Gastroesophageal sphincter (tissue), 4 donors: Measurements from ENCODE around the gene ESD. TPM values are rescaled to one million over a fixed set of nuclear protein-coding genes. Genes with fewer than 3 reads are reported as not detected.
"Not testable (repeated sequence)": the region's sequence is repeated elsewhere in the genome, so short reads cannot be mapped to it uniquely, and the experiment has no call there.

ENCODE experiments used
- ATAC-seq: fragments of 150-250 bp; one replicate; pipeline ENCODE4 v1.9.1; 2016; ENCODE audit warnings: mild to moderate bottlenecking, moderate library complexity
- H3K27ac ChIP-seq, 4 donors: fragments of 200-600 bp; sonication (generic) in 3 of 4; 1 replicate in 3 of 4; 2 replicates in 1 of 4; pipeline ENCODE4 v1.5.1; 2016 to 2019
- H3K27me3 ChIP-seq: fragments of 200-600 bp; sonication (generic); one replicate; pipeline ENCODE4 v1.5.1; 2019
- H3K36me3 ChIP-seq, 2 donors: fragments of 200-600 bp; sonication (generic); one replicate each; pipeline ENCODE4 v1.5.1; 2019; ENCODE audit warnings: control low read depth in 1 of 2
- H3K4me1 ChIP-seq, 3 donors: fragments of 200-600 bp; sonication (generic); 1 replicate in 2 of 3; 2 replicates in 1 of 3; pipeline ENCODE4 v1.5.1; 2016 to 2019; ENCODE audit warnings: control low read depth in 2 of 3
- H3K4me3 ChIP-seq, 2 donors: fragments of 200-600 bp; sonication (generic); one replicate each; pipeline ENCODE4 v1.5.1; 2019; ENCODE audit warnings: mild to moderate bottlenecking in 1 of 2, moderate library complexity in 1 of 2
- H3K9me3 ChIP-seq, 3 donors: fragments of 200-600 bp; sonication (generic); one replicate each; pipeline ENCODE4 v1.5.1; 2017 to 2019; ENCODE audit warnings: control low read depth in 2 of 3
- CTCF ChIP-seq, 4 experiments: fragments of 200-600 bp in 2 of 4; fragments of 450-650 bp in 2 of 4; sonication (generic) in 1 of 4; IDR thresholded peaks; one replicate each; pipeline ENCODE4 v1.5.1; 2017 to 2019; ENCODE audit warnings: antibody characterized with exemption in 4 of 4, mild to moderate bottlenecking in 2 of 4, moderate library complexity in 2 of 4
- EP300 ChIP-seq: sonication (generic); formaldehyde crosslinking; IDR thresholded peaks from one replicate; pipeline ENCODE4 v1.6.1; 2017; ENCODE audit warnings: antibody characterized with exemption, mild to moderate bottlenecking
- POLR2A ChIP-seq, 2 donors: fragments of 450-650 bp; IDR thresholded peaks; one replicate each; pipeline ENCODE4 v1.6.1; 2017; ENCODE audit warnings: antibody characterized with exemption in 2 of 2, mild to moderate bottlenecking in 2 of 2, moderate library complexity in 1 of 2
- POLR2AphosphoS5 ChIP-seq: sonication (generic); formaldehyde crosslinking; IDR thresholded peaks from one replicate; pipeline ENCODE4 v1.6.1; 2017; ENCODE audit warnings: antibody characterized with exemption
- WGBS, 2 donors: methylation state at CpG; one replicate each; pipeline ENCODE4 v1.1.5; 2018; ENCODE audit warnings: low coverage in 1 of 2; 5-methylcytosine and 5-hydroxymethylcytosine counted together
- total RNA-seq, 4 donors: library from RNA; depleted of rRNA; stranded (reverse); fragments of >200 nt; gene quantifications; one replicate each; pipeline ENCODE4 v1.1.0, GENCODE V29; 2016

Gene ESD
- total RNA-seq, 4 donors from 2014 or later = 136 to 186 (median 166) TPM

GRCh38 chr13:46817095-46817494, 20.1 kb upstream of the ESD start:
- Histone ChIP-seq H3K27ac (no peak overlapping the region), H3K4me1 (no peaks in the 10 kb centered on the region), H3K4me3 (no peak overlapping the region), H3K36me3 (no peaks in the 10 kb centered on the region), H3K9me3 (peaks cover 0 to 11% (median 0%) of the 10 kb centered on the region in 3 donors), H3K27me3 (no peaks in the 10 kb centered on the region)
- no peak for ATAC-seq
- no peak for TF ChIP-seq CTCF (IDR thresholded peaks at IDR 0.05)
- no peak for TF ChIP-seq POLR2A (IDR thresholded peaks at IDR 0.05)
- WGBS, 2 donors = 57% methylated on average over 1 of the region's 1 CpG; no CpG with 5 or more reads in 1 of the 2 donors

- TF ChIP-seq POLR2A (IDR thresholded peaks at IDR 0.05) (no peak), POLR2AphosphoS5 (no peak), EP300 (no peak), CTCF (IDR thresholded peaks at IDR 0.05) (no peak)
- H3K4me3 ChIP-seq = no peak overlapping the region
- H3K27ac ChIP-seq = no peak overlapping the region
- no peak for ATAC-seq
- 91 to 100% methylated on average over 1 of the region's 1 CpG for whole genome bisulfite sequencing, 2 donors
- H3K9me3 ChIP-seq = peaks cover 0 to 16% (median 0%) of the 10 kb centered on the region in 3 donors
- H3K36me3 ChIP-seq = no peaks in the 10 kb centered on the region
- no peaks in the 10 kb centered on the region for H3K27me3 ChIP-seq
- H3K4me1 ChIP-seq = no peaks in the 10 kb centered on the region
These were observed 19.4 kb upstream of the ESD start for GRCh38 chr13:46816371-46816770.

DNA sequence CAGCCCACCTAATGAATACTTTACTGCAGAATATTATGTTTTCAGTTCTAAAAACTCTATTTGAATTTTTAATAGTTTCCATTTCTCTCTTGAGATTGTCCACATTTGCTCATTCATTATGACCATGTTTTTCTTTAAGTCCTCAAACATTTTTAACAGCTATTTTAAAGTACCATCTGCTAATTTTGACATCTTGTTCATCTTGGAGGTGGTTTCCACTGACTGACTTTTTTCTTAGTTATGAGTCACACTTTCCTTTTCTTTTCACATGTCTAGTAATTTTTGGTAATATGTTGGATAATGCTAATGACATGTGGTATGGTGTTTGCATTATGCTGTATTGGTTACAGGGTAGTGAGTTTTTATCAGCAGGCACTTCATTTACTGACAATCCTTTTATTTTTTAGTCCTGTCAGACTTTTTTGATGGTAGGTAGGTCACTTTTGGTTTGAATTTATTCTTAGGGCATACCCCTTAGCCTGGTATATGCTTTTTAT, 15.4 kb upstream of the ESD start:
- Histone ChIP-seq H3K9me3 (peaks cover 0 to 16% (median 0%) of the 10 kb centered on the region in 3 donors), H3K4me3 (no peak overlapping the region), H3K27ac (no peak overlapping the region), H3K27me3 (peaks cover 4% of the 10 kb centered on the region), H3K36me3 (no peaks in the 10 kb centered on the region), H3K4me1 (no peaks in the 10 kb centered on the region)
- ATAC-seq = no peak
- TF ChIP-seq CTCF (IDR thresholded peaks at IDR 0.05) (no peak), POLR2A (IDR thresholded peaks at IDR 0.05) (no peak), POLR2AphosphoS5 (no peak), EP300 (no peak)

GRCh38 chr13:46810440-46810839, 13.5 kb upstream of the ESD start:
- Histone ChIP-seq H3K9me3 (peaks cover 0 to 16% (median 0%) of the 10 kb centered on the region in 3 donors), H3K36me3 (no peaks in the 10 kb centered on the region), H3K4me1 (no peaks in the 10 kb centered on the region), H3K27ac (no peak overlapping the region), H3K4me3 (no peak overlapping the region), H3K27me3 (peaks cover 4% of the 10 kb centered on the region)
- no peak for TF ChIP-seq POLR2AphosphoS5
- no peak for TF ChIP-seq CTCF (IDR thresholded peaks at IDR 0.05)
- TF ChIP-seq EP300 = no peak
- no peak for TF ChIP-seq POLR2A (IDR thresholded peaks at IDR 0.05)
- no peak for ATAC-seq
- 83 to 84% methylated on average over 5 of the region's 5 CpGs for WGBS, 2 donors

DNA sequence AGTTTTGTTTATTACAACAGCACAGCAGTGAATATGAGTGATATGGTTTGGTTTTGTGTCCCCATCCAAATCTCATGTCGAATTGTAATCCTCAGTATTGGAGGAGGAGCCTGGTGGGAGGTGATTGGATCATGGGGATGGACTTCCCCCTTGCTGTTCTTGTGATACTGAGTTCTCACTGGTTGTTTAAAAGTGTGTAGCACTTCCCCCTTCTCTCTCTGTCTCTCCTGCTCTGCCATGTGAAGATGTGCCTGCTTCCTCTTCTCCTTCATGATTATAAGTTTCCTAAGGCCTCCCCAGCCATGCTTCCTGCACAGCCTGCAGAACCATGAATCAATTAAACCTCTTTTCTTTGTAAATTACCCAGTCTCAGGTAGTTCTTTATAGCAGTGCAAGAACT, 8.0 kb upstream of the ESD start:
- H3K9me3 ChIP-seq, H3K27me3 ChIP-seq, H3K27ac ChIP-seq, H3K4me3 ChIP-seq, ATAC-seq, H3K36me3 ChIP-seq, H3K4me1 ChIP-seq: not testable (repeated sequence)
- 78 to 80% methylated on average over 1 of the region's 1 CpG for WGBS, 2 donors
